Hypothalamus (tissue), 51 donors: Measurements from ENCODE around the gene ARV1.
"Not testable (repeated sequence)": the region's sequence is repeated elsewhere in the genome, so short reads cannot be mapped to it uniquely, and the experiment has no call there.

ENCODE experiments used
- DNase-seq, 51 donors: peaks; one replicate each; lab custom pipeline; 2025; lab: John Stamatoyannopoulos, UW

The ARV1 gene

GRCh38 chr1:231040800-231041718, 62.2 kb downstream of the ARV1 start:
- peak in 4 of 51 donors; percentile 7 to 54 (median 26) for DNase-seq

GRCh38 chr1:231041719-231042261, 62.9 kb downstream of the ARV1 start:
- no peak for DNase-seq

DNA sequence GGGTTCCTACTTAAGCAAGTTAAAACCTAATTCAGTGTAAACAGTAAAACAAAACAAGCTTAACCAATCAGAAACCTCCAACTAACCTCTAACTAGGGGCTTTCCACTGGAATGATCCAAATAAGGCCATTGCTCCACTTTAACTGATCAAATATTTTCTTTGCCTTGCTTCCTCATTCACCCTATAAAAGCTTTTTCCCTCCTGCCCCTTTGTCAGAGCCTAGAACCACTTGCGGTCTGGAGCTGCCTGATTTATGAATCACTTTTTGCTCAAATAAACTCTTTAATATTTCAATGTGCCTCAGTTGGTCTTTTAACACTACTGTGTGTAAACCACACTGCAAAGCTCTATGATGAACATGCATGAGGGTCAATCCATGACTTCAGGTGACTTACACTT, 65.7 kb downstream of the ARV1 start:
- no peak for DNase-seq

DNA sequence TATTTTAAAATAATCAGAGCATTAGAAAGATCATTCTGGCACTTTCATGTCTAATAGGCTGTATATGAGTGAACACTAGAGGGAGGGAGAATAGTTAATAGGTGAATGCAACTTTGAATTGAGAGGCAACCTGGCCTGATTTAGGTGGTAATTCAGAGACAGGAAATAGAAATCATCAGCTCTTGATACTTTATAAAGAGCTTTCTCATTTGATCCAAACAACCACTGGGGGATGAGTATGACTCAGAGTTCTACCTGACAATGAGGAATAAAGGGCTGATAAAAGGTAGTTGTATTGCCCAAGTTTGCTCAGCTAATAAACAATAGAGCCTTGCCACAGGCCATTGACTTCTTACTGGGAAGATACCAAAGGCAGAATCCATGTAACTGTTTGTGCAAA, 66.4 kb downstream of the ARV1 start:
- DNase-seq = no peak

GRCh38 chr1:231045921-231046729, 67.2 kb downstream of the ARV1 start:
- not testable (repeated sequence) for DNase-seq

DNA sequence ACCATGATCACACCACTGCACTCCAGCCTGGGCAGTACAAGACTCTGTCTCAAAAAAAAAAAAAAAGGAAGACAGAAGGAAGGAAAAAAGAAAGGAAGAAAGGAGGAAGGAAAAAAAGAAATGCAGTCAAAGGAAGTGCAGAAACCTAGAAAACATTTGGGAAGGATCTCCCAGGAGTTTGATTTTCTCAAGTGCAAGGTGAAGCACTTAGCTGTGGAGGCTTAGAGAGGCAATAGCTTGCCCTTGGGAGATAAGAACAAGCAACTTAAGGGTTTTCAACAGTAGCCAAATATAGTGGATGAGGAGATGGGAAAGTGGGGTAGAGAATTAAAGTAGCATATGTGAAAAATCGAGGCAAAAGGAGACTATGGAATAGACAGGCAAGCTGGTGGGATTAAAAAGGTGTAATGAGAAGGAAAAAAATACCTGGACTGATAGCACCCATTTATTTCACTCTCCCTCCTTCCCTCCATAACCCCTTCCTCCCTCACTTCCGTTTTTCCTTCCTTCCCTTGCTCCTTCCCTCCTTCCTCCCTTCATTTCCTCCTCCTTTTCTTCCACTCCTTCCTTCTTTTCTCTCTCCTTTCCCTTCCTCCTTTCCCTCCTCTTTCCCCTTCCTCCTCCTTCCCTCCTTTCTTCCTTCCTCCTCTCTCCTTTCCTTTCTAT, 68.0 kb downstream of the ARV1 start:
- no peak for DNase-seq

GRCh38 chr1:231047529-231047928, 68.6 kb downstream of the ARV1 start:
- not testable (repeated sequence) for DNase-seq

DNA sequence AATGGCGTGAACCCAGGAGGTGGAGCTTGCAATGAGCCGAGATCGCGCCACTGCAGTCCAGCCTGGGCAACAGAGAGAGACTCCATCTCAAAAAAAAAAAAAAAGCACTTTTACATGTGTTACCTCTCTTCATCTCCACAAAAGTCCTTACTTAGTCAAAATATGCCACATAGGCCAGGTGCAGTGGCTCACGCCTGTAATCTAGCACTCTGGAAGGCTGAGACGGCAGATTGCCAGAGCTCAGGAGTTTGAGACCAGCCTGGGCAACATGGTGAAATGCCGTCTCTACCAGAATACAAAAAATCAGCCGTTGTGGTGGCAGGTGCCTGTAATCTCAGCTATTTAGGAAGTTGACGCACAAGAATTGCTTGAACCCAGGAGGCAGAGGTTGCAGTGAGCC, 69.5 kb downstream of the ARV1 start:
- DNase-seq = not testable (repeated sequence)

GRCh38 chr1:231049121-231049979, 70.5 kb downstream of the ARV1 start:
- no peak for DNase-seq
